ENCODE measurements around the gene CDC42BPA. TPM values are rescaled to one million over a fixed set of nuclear protein-coding genes. Genes with fewer than 3 reads are reported as not detected.
A peak's percentile ranks its signal among the peaks of the same experiment; 100 is the strongest.

CDC42BPA gene
- total and polyA plus RNA-seq, 9 of the 15 experiments (the other 6 are each of a cell fraction or from before 2014, with no cell fraction given), result 8.0 to 77.5 (median 52.1) TPM

GRCh38 chr1:227234998-227235405, 83.3 kb downstream of the CDC42BPA start (continued):
- peak; percentile 57 for TF ChIP-seq MTA3 (IDR thresholded peaks at IDR 0.05; ENCODE audit: borderline replicate concordance)
- TF ChIP-seq FOXJ2 (tag; IDR thresholded peaks at IDR 0.05), result peak; percentile 59; the same call in 1 of the 2 replicates
- peak; percentile 71 for TF ChIP-seq SMC3 (conservative IDR thresholded peaks at IDR 0.05; ENCODE audit: insufficient read depth, low read depth, low read length)
- TF ChIP-seq JUND (IDR thresholded peaks at IDR 0.05; ENCODE audit: borderline replicate concordance, low read depth, low read length), result peak; percentile 75
- peak; percentile 61; the same call in 1 of the 3 replicates for TF ChIP-seq JUND (tag; IDR thresholded peaks at IDR 0.05; ENCODE audit: borderline replicate concordance, low read depth, low read length)
- TF ChIP-seq TBL1XR1 (IDR thresholded peaks at IDR 0.05; ENCODE audit: low read length in 2 of 2), result peak in 1 of 2 experiments; percentile 71; a peak in 1 of 4 replicates
- TF ChIP-seq, protein P1, sequence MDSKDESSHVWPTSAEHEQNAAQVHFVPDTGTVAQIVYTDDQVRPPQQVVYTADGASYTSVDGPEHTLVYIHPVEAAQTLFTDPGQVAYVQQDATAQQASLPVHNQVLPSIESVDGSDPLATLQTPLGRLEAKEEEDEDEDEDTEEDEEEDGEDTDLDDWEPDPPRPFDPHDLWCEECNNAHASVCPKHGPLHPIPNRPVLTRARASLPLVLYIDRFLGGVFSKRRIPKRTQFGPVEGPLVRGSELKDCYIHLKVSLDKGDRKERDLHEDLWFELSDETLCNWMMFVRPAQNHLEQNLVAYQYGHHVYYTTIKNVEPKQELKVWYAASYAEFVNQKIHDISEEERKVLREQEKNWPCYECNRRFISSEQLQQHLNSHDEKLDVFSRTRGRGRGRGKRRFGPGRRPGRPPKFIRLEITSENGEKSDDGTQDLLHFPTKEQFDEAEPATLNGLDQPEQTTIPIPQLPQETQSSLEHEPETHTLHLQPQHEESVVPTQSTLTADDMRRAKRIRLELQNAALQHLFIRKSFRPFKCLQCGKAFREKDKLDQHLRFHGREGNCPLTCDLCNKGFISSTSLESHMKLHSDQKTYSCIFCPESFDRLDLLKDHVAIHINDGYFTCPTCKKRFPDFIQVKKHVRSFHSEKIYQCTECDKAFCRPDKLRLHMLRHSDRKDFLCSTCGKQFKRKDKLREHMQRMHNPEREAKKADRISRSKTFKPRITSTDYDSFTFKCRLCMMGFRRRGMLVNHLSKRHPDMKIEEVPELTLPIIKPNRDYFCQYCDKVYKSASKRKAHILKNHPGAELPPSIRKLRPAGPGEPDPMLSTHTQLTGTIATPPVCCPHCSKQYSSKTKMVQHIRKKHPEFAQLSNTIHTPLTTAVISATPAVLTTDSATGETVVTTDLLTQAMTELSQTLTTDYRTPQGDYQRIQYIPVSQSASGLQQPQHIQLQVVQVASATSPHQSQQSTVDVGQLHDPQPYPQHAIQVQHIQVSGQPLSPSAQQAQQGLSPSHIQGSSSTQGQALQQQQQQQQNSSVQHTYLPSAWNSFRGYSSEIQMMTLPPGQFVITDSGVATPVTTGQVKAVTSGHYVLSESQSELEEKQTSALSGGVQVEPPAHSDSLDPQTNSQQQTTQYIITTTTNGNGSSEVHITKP (IDR thresholded peaks at IDR 0.05; ENCODE audit: partially characterized antibody), result no peak
- TF ChIP-seq MAZ (CRISPR knock-in tag; conservative IDR thresholded peaks at IDR 0.05 in 1 of 2, IDR thresholded peaks at IDR 0.05 in 1 of 2), result peak in 1 of 2 experiments; percentile 39; a peak in 1 of 4 replicates
- no peak for TF ChIP-seq FOXJ3 (CRISPR knock-in tag; IDR thresholded peaks at IDR 0.05)
- peak; percentile 85 for TF ChIP-seq HDAC2 (IDR thresholded peaks at IDR 0.05)
- no peak for TF ChIP-seq RUNX1 (IDR thresholded peaks at IDR 0.05; ENCODE audit: low read depth)
- TF ChIP-seq, protein P2, sequence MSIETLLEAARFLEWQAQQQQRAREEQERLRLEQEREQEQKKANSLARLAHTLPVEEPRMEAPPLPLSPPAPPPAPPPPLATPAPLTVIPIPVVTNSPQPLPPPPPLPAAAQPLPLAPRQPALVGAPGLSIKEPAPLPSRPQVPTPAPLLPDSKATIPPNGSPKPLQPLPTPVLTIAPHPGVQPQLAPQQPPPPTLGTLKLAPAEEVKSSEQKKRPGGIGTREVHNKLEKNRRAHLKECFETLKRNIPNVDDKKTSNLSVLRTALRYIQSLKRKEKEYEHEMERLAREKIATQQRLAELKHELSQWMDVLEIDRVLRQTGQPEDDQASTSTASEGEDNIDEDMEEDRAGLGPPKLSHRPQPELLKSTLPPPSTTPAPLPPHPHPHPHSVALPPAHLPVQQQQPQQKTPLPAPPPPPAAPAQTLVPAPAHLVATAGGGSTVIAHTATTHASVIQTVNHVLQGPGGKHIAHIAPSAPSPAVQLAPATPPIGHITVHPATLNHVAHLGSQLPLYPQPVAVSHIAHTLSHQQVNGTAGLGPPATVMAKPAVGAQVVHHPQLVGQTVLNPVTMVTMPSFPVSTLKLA (conservative IDR thresholded peaks at IDR 0.05), result peak; percentile 12 to 45; a peak in 1 of 4 replicates
- TF ChIP-seq RFX1 (IDR thresholded peaks at IDR 0.05), result no peak
- TF ChIP-seq ZNF561 (CRISPR knock-in tag; conservative IDR thresholded peaks at IDR 0.05), result no peak
- TF ChIP-seq ZNF124 (CRISPR knock-in tag; IDR thresholded peaks at IDR 0.05), result no peak
- TF ChIP-seq SIX5 (IDR thresholded peaks at IDR 0.05; ENCODE audit: borderline replicate concordance in 1 of 2, insufficient read depth in 1 of 2, low read depth in 1 of 2, low read length in 2 of 2), result no peak
- peak; percentile 34; the same call in 1 of the 2 replicates for TF ChIP-seq RB1 (IDR thresholded peaks at IDR 0.05; ENCODE audit: low read depth)
- TF ChIP-seq, protein P3, sequence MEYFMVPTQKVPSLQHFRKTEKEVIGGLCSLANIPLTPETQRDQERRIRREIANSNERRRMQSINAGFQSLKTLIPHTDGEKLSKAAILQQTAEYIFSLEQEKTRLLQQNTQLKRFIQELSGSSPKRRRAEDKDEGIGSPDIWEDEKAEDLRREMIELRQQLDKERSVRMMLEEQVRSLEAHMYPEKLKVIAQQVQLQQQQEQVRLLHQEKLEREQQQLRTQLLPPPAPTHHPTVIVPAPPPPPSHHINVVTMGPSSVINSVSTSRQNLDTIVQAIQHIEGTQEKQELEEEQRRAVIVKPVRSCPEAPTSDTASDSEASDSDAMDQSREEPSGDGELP (CRISPR knock-in tag; IDR thresholded peaks at IDR 0.05; ENCODE audit: borderline replicate concordance), result peak; percentile 27; the same call in 1 of the 2 replicates
- no peak for TF ChIP-seq NCOA4 (IDR thresholded peaks at IDR 0.05; ENCODE audit: partially characterized antibody)
- TF ChIP-seq, protein P4, sequence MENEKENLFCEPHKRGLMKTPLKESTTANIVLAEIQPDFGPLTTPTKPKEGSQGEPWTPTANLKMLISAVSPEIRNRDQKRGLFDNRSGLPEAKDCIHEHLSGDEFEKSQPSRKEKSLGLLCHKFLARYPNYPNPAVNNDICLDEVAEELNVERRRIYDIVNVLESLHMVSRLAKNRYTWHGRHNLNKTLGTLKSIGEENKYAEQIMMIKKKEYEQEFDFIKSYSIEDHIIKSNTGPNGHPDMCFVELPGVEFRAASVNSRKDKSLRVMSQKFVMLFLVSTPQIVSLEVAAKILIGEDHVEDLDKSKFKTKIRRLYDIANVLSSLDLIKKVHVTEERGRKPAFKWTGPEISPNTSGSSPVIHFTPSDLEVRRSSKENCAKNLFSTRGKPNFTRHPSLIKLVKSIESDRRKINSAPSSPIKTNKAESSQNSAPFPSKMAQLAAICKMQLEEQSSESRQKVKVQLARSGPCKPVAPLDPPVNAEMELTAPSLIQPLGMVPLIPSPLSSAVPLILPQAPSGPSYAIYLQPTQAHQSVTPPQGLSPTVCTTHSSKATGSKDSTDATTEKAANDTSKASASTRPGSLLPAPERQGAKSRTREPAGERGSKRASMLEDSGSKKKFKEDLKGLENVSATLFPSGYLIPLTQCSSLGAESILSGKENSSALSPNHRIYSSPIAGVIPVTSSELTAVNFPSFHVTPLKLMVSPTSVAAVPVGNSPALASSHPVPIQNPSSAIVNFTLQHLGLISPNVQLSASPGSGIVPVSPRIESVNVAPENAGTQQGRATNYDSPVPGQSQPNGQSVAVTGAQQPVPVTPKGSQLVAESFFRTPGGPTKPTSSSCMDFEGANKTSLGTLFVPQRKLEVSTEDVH (IDR thresholded peaks at IDR 0.05; ENCODE audit: low read depth, partially characterized antibody), result peak; percentile 37
